ENCODE results near the gene NUP62CL. TPM values are rescaled to one million over a fixed set of nuclear protein-coding genes. Genes with fewer than 3 reads are reported as not detected.
"Not testable (repeated sequence)": the region's sequence is repeated elsewhere in the genome, so short reads cannot be mapped to it uniquely, and the experiment has no call there.

The NUP62CL gene, protein sequence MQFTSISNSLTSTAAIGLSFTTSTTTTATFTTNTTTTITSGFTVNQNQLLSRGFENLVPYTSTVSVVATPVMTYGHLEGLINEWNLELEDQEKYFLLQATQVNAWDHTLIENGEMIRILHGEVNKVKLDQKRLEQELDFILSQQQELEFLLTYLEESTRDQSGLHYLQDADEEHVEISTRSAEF
- 3.0 TPM for total RNA-seq

DNA sequence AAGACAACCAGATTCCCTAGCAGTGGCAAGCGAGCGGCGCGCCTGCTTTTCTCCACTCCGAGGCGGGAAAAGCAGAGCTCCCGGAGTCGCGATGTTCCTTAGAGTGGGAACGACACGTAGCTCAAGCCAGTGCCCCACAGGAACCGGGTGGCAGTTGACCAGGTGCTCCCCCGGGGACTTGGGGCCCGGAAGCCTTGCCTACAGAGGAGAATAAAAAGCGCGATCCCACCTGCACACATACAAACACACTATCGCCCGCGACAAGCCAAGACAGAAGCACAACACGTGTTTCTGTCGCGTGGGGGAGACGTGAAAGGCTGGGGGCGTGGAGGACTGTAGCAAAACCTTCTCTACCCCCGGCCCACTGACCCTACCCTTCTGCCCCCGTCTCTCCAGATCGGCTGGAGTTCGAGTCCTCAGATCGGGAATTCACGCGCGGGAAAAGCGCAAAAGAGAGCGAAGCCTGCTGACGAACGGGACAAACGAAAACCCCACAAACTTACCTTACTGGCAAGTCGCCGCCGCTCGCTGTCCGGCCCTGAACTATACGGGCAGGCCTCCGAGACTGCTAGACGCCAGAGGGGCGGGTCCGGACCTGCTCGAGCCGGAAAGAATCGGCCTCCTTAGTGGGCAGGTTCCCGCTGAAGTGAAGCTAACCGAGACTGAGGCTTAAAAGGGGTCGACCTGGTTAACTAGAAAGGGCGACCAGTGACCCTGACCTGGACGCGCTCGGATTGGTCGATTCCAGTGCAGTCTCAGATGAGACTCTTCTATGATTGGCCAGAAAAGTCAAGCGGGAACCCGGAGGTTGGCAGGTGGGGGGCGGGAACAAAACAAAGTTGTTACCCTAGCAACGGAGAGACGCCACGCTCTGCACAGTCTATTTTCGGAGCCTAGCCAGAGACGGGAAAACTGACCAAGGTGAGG lies at the start of gene NUP62CL, which contains the start of gene DNAAF6:
TSS of gene NUP62CL (minus strand) at position 664 of the 927 bp plus-strand sequence. CDS start 31,287 bp downstream, outside the sequence.
TSS of gene DNAAF6 (plus strand) at position 842 of the 927 bp plus-strand sequence. CDS start 6,265 bp downstream, outside the sequence.
- no peak for DNase-seq

DNA sequence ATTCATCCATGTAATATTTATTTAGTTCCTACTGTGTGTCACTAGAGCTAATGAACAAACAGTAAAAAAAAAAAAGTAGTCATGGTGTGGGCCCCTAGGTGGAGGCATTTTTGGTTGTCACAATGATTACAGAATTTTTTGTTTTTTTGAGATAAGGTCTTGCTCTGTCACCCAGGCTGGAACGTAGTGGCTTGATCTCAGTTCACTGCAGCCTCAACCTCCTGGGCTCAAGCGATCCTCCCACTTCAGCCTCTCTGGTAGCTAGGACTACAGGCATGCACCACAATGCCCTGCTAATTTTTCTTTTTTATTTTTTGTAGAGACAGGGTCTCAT lies 22.2 kb upstream of the NUP62CL start:
- no peak for DNase-seq

DNA sequence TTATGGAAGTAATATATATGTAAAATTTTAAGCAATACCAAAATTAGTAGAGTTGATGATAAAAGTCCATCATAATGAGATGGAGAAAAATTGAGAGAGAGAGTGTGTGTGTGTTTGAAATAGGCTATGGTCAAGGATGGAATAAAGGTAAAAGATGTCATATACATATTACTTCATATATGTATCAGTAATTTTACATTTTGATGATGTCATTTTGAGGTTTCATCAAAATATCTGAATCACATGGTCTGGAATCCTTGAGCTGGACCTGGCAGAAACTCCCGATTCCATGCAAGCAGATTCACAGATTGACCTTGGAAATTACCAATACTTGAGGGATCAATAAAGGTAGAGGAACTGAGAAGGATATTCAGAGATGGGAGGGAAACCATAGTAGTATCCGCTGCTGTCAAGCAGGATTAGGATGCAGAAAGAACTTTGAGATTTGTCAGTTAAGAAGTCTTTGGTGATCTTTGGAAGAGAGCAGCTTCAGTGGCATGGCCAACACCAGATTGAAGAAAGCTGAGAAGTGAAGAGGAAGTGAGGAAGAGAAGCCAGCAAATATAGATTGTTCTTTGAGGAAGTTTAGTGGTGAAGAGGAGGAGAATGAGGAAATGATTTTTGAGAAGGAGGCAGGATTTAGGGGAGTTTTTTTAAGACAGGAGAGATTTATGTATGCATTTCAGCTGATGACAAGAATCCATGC lies 21.7 kb upstream of the NUP62CL start:
- DNase-seq: no peak

DNA sequence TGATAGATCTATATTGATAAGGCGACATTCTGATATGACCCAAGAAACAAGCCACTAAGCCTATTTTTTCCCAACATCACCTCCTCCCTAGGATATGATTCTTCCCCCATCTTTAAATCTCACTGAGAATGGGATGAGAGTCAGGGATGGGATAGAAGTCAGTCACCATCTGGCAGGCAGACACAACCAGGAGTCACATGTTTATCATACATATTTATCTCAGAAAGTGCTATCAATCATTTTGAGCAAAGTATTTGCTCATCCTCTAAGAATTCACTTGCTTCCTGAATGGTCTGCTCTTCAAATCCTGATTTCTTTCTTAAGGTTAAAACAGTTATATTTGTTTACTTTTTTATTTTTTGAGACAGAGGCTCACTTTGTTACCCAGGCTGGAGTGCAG lies 20.5 kb upstream of the NUP62CL start:
- peak; percentile 13 for DNase-seq

DNA sequence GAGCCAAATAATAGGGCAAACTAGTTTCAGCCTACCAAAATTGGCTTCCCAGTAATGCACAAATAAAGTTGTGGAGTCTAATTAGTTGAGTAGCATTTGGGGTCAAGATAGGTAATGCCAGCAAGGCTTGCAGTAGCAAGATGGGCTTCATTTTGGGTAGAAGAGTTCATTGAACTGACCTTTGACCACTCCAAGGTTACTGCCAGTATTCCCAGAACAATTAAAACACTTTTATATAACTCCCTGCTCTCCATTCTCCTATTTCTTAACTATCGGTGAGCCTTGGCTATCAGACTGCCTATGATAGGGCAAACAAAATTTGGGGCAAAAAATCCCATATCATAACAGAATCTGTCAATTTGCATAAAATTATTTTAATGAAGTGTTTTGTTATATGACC lies 7.2 kb upstream of the NUP62CL start:
- no peak for DNase-seq

DNA sequence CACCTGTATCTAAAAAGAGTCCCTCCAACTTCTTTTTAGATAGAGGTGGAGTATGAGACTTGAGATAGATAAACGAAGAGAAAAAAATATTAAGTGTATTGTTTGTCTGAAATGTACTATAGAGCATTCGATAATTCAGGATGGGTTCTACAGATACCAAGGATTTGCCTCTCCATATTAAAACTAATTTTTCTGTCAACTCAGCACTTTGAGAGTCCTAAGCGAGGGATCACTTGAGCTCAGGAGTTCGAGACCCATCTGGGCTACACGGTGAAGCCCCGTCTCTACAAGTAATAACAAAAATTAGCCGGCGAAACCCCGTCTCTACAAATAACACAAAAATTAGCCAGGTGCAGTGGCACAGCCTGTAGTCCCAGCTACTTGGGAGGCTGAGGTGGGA lies 1.7 kb upstream of the NUP62CL start:
- no peak for DNase-seq

DNA sequence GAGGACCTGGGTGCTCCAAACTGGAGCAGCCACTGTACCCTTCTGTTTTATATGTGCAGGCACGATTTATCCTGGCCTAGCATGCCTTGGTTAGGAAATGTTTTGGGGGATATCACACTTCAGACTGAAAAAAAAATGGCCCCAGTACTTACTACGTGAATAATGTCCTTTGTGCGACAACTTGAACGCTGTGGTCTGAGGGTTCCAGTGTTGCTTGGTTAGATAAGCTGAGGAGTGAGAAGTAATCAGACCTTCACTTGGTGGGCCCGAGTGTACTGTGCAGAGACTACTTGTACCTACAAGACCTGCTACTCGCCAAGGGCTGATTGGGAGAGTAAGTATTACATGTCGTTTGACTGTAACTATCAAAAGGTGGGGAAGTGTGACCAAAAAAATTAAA lies 856 bp upstream of the NUP62CL start:
- DNase-seq: no peak

DNA sequence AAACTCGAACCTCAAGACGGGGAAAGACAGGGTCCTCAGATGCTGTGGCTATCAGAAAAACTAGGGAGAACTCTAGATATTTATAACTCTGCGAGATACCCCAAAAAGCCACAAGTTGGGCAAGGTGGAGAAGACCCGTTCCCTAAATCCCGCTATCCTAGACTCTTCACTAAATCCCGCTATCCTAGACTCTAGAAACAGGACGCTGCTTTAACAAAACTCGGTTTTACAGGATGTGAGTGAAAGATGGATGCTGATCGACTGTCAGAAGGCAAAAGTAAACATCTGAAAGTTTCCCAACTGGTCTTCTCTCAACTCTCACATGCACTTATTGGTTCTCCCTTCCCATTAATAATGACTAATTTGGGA lies 448 bp upstream of the NUP62CL start:
- no peak for DNase-seq

DNA sequence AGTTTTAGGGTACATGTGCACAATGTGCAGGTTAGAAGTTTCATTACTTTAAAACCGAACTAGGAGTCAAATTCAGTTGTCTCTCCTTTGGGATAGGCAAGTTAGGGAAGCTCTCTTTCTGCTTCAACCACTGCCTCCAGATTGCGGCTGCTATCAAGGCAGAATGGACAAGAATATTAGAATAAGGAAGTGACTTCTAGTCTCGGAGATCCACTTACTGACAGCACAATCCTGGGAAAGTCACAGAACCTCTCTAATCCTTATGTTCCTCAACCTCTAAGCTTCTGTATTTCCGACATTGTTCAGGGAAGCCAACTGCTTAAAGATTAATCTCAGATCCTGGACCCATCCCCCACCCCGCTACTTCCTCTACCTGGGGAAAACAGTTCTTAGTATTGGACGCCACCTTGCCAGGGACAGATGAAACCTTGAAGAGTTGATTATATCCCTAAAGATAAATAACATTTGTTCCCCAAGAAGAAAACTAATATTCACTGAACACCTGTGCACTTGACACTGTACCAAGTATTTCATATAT lies 2.1 kb downstream of the NUP62CL start:
- DNase-seq: no peak

DNA sequence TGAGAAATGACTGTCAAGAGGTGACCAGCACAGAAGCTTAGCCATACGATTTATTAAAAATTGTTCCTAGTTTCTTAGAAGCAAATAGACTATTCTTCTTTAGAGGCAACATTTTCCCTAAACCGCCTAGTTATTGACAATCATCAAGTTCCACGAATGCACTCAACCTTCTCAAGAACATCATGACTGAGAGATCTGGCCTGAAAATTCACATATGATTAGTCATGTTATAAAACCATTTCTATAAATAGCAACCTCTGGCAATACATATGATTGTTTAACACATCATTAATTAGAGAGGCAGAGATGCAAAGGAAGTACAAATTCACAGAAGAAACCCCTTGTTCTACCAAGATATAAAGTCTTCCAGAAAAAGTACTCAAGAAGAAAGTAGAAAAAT lies 6.7 kb downstream of the NUP62CL start:
- no peak for DNase-seq

DNA sequence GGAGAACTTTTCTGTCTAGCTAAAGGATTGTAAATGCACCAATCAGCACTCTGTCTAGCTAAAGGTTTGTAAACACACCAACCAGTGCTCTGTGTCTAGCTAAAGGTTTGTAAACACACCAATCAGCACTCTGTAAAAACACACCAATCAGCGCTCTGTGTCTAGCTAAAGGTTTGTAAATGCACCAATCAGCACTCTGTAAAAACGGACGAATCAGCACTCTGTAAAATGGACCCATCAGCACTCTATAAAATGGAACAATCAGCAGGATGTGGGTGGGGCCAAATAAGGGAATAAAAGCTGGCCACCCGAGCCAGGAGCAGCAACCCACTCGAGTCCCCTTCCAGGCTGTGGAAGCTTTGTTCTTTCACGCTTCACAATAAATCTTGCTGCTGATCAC lies 8.2 kb downstream of the NUP62CL start:
- DNase-seq: not testable (repeated sequence)

DNA sequence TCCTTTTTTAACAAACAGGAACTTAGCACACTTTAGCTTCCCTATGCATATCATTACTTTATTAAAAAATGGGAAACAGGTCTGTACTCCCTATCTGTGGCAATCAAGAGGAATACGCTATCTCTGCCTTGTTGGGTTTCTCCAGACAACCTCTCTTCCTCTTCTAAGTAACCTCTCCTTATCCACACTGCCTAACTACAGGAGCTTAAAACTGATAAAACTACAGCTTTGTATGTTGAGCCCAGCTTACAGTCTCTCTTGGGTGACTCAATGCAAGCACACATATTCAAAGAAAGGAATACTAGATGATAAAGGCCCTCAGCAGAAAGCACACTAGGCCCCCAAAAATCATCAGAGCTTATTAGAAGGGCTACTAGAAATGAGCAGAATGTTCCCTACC lies 8.9 kb downstream of the NUP62CL start:
- no peak for DNase-seq

DNA sequence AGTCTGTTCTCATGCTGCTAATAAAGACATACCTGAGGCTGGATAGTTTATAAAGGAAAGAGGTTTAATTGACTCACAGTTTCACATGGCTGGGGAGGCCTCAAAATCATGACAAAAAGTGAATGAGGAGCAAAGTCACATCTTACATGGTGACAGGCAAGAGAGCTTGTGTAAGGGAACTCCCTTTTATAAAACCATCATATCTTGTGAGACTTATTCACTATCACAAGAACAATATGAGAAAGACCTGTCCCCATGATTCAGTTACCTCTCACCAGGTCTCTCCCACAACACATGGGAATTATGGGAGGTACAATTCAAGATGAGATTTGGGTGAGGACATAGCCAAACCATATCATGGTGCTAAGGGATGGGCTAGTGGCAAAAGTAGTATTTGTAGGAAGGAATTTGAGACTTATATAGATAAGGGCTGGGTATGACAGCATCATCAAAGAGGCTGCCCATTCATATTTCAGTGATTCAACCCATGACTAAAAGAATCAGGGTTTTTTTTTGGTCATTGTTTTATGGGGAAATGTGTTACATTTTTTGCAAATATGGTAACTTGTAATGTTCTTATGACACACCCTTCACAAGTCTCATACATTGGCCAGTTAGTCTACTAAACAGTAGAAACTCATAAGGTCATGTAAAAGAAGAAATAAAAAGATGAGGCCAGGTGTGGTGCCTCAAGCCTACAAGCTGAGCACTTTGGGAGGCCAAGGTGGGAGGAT lies 34.7 kb downstream of the NUP62CL start:
- DNase-seq: no peak

DNA sequence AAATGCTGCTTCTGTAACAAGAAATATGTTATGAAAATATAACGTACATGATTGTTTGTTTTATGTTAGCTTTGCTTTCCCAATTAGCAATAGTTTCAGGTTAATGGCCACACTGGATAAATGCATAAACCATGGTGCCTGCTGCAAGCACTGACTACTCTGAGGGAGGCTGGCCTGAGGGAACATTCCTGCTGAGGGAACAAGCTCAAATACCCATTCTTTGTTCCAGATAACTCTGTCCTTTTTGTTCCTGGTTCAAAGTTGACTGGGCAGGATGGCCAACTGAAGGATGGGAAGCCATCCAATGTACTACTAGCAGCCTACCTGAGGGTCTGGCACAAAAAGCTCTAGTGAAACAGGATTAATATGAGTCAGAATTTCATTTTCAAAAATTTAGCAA lies 37.5 kb downstream of the NUP62CL start:
- DNase-seq: no peak

DNA sequence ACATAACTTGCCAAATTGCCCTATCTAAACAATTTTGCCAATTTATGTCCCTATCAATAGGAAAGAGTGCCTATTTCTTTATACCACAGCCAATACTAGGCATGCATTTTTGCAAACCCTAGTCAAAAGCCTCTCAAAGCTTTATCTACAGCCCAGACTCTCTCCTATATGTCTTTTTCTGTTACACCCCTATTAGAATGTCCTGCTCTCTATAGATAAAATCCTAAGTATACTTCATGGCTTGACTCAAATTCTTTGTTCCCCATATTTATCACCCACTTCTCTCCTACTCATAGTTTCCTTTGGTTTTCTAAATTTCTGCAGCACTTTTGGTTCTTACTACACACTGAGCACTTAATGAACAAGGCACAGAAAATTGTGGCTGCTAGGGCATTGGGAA lies 38.0 kb downstream of the NUP62CL start:
- no peak for DNase-seq

DNA sequence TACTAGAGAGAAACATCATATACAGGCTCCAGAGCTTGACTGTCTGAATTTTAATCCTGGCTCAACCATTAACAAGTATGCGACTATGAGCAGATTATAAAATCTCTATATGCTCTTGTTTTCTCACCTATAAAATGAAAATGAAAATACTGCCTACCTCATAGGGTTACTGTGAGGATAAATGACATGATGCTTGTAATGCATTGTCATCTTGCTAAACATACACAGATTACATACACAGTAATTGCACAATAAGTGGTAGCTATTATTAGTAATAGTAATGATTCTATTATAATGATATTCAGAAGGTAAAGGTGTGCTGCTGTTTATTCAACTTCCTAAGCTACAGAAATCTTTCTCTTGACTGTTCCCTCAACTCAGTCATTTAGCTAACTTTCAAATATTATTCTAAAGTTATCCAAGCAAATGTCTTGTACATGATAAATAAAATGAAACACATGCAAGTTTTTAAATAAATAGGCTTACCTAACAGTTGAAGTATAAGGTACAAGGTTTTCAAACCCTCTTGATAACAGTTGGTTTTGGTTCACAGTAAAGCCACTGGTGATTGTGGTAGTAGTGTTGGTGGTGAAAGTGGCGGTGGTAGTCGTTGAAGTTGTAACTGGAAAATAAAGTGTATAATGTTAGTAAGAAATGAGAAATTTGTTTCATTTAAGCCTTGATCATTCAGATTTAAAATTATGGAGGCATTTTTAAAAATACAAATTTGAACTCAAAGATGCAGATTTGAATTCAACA lies 38.9 kb downstream of the NUP62CL start:
- no peak for DNase-seq

DNA sequence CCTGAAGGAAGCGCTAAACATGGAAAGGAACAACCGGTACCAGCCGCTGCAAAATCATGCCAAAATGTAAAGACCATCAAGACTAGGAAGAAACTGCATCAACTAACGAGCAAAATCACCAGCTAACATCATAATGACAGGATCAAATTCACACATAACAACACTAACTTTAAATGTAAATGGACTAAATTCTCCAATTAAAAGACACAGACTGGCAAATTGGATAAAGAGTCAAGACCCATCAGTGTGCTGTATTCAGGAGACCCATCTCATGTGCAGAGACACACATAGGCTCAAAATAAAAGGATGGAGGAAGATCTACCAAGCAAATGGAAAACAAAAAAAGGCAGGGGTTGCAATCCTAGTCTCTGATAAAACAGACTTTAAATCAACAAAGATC lies 48.6 kb downstream of the NUP62CL start:
- DNase-seq: not testable (repeated sequence)

DNA sequence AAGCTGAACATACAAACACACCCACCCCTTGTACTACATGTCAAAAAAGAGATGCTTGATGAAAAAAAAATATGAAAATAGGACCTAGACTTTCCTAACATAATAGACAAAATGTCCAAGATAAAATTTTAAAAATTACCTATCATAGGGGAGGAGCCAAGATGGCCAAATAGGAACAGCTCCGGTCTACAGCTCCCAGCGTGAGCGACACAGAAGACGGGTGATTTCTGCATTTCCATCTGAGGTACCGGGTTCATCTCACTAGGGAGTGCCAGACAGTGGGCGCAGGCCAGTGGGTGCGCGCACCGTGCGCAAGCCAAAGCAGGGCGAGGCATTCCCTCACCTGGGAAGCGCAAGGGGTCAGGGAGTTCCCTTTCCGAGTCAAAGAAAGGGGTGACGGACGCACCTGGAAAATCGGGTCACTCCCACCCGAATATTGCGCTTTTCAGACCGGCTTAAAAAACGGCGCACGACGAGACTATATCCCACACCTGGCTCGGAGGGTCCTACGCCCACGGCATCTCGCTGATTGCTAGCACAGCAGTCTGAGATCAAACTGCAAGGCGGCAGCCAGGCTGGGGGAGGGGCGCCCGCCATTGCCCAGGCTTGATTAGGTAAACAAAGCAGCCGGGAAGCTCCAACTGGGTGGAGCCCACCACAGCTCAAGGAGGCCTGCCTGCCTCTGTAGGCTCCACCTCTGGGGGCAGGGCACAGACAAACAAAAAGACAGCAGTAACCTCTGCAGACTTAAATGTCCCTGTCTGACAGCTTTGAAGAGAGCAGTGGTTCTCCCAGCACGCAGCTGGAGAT lies 50.4 kb downstream of the NUP62CL start:
- not testable (repeated sequence) for DNase-seq

DNA sequence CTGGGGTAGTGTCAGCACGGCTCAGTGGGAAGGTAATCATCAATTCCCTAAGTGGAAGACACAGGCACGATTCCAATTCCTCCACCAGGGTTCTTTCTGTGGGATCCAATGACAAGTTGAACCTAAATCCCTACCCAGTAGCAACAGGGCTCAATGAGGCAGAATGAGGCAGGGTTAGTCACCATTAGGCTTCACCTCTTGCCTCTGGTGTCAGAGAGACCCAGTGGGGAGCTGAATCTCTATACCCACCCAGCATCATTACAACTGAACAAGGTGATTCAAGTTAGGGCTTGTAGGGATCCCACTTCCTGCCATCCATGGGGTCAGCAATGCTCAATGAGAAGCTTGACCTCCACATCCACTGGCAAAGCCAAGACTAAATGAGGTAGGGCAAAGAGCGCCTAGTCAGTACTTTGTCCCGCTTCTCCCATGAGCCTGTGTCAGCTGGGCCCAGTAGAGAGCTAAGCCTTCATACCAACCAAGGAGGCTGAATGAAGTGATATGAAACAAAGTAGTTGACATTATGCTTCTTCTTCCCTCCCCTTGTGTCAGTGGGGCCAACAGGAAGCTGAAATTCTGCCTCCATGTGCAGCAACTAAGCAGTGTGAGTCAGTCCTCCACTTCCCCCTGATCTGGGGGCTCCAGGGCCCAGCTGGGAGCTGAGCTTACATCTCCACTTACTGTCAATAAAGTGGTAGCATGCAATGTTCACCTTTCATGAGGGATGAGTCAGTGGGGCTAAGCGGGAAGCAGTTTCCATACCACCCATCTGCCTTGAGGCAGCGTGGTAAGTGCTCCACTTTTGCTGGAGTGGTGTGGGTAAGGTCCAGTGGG lies 51.2 kb downstream of the NUP62CL start:
- no peak for DNase-seq

DNA sequence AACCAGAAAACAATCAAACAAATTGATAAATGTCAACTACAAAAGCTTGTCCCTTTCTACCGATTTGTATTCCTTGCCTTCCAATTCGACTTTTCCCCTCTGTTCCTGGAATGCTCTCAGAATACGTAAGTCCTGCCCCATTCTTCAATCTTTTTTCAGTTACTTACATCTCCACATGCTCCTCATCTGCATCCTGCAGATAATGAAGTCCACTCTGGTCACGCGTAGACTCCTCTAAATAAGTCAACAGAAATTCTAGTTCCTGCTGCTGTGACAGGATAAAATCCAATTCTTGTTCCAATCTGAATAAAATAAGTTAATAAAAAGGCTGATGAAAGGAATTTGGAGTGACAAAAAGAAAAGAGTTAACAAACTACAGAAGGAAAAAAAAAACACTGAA lies 53.2 kb downstream of the NUP62CL start:
- DNase-seq: no peak

Measured in skin of body (tissue), 2 donors.